ENCODE measurements around the gene BCAP31. TPM values are rescaled to one million over a fixed set of nuclear protein-coding genes. Genes with fewer than 3 reads are reported as not detected.

BCAP31 gene
- total and polyA plus RNA-seq, 2 of the 13 experiments (the other 11 are each of a cell fraction or from before 2014, with no cell fraction given), result 139 to 178 TPM

DNA sequence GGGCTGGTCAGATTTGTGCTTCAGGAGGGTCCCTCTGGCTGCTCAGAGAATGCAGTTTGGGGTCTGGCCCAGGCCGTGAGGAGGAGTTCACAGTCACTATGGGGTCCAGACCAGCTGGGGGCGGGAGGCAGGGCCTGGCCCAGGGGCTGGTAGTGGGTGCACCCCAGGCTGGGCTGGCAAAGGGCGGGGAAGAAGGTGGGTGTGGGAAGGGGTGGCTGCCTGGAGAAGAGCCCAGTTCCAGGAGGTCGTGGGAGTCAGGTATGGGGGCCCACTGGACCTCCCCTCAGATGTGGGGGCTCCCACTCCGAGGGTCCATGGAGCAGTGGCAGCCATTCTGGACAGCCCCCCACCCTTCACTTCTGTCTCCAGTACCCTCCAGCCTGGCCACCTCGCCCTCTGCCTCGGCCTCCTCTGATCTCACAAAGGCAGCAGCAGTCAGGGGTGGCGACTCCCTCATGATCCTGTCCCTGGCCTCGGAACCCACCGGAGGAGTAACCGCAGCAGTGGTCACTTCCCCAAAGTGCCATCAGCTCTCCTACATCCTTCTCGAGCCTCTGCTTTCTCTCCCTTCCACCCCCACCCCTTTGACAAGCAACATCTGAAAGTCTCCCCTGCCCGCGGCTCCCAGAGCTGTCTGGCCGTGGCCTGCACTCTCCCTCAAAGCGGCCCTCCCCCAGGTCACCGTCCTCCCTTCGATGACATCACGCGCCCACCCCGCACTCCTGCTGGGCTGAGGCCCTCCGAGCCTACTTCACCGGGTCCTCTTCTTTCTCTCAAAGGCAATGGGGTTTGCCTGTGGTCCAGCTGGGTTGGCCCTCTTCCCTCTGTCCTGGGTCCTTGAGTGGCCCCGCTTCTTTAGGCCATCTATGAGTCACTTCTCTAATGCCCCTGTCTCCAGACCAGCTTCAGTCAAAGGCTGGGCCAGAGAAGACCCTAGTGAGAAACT is 38.2 kb downstream of the BCAP31 start (continued):
- TF ChIP-seq, protein P1, sequence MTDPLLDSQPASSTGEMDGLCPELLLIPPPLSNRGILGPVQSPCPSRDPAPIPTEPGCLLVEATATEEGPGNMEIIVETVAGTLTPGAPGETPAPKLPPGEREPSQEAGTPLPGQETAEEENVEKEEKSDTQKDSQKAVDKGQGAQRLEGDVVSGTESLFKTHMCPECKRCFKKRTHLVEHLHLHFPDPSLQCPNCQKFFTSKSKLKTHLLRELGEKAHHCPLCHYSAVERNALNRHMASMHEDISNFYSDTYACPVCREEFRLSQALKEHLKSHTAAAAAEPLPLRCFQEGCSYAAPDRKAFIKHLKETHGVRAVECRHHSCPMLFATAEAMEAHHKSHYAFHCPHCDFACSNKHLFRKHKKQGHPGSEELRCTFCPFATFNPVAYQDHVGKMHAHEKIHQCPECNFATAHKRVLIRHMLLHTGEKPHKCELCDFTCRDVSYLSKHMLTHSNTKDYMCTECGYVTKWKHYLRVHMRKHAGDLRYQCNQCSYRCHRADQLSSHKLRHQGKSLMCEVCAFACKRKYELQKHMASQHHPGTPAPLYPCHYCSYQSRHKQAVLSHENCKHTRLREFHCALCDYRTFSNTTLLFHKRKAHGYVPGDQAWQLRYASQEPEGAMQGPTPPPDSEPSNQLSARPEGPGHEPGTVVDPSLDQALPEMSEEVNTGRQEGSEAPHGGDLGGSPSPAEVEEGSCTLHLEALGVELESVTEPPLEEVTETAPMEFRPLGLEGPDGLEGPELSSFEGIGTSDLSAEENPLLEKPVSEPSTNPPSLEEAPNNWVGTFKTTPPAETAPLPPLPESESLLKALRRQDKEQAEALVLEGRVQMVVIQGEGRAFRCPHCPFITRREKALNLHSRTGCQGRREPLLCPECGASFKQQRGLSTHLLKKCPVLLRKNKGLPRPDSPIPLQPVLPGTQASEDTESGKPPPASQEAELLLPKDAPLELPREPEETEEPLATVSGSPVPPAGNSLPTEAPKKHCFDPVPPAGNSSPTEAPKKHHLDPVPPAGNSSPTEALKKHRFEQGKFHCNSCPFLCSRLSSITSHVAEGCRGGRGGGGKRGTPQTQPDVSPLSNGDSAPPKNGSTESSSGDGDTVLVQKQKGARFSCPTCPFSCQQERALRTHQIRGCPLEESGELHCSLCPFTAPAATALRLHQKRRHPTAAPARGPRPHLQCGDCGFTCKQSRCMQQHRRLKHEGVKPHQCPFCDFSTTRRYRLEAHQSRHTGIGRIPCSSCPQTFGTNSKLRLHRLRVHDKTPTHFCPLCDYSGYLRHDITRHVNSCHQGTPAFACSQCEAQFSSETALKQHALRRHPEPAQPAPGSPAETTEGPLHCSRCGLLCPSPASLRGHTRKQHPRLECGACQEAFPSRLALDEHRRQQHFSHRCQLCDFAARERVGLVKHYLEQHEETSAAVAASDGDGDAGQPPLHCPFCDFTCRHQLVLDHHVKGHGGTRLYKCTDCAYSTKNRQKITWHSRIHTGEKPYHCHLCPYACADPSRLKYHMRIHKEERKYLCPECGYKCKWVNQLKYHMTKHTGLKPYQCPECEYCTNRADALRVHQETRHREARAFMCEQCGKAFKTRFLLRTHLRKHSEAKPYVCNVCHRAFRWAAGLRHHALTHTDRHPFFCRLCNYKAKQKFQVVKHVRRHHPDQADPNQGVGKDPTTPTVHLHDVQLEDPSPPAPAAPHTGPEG (CRISPR knock-in tag; IDR thresholded peaks at IDR 0.05), result no peak
- TF ChIP-seq ELF4 (CRISPR knock-in tag; IDR thresholded peaks at IDR 0.05; ENCODE audit: borderline replicate concordance) (no peak), ZNF816 (CRISPR knock-in tag; IDR thresholded peaks at IDR 0.05; ENCODE audit: borderline replicate concordance) (0 out of 2 replicates have a peak, but pooled peaks have one; percentile 33), U2AF1 (optimal IDR thresholded peaks at IDR 0.05; ENCODE audit: low read depth, low read length) (no peak), ZFP82 (CRISPR knock-in tag; IDR thresholded peaks at IDR 0.05; ENCODE audit: borderline replicate concordance) (no peak), ZC3H13 (CRISPR knock-in tag; IDR thresholded peaks at IDR 0.05) (0 out of 2 replicates have a peak, but pooled peaks have one; percentile 39), ATF1 (CRISPR knock-in tag; IDR thresholded peaks at IDR 0.05) (no peak), ZNF20 (CRISPR knock-in tag; IDR thresholded peaks at IDR 0.05) (no peak), ZFX (CRISPR knock-in tag; IDR thresholded peaks at IDR 0.05; ENCODE audit: low read depth) (peak; percentile 34)
- TF ChIP-seq, protein P2, sequence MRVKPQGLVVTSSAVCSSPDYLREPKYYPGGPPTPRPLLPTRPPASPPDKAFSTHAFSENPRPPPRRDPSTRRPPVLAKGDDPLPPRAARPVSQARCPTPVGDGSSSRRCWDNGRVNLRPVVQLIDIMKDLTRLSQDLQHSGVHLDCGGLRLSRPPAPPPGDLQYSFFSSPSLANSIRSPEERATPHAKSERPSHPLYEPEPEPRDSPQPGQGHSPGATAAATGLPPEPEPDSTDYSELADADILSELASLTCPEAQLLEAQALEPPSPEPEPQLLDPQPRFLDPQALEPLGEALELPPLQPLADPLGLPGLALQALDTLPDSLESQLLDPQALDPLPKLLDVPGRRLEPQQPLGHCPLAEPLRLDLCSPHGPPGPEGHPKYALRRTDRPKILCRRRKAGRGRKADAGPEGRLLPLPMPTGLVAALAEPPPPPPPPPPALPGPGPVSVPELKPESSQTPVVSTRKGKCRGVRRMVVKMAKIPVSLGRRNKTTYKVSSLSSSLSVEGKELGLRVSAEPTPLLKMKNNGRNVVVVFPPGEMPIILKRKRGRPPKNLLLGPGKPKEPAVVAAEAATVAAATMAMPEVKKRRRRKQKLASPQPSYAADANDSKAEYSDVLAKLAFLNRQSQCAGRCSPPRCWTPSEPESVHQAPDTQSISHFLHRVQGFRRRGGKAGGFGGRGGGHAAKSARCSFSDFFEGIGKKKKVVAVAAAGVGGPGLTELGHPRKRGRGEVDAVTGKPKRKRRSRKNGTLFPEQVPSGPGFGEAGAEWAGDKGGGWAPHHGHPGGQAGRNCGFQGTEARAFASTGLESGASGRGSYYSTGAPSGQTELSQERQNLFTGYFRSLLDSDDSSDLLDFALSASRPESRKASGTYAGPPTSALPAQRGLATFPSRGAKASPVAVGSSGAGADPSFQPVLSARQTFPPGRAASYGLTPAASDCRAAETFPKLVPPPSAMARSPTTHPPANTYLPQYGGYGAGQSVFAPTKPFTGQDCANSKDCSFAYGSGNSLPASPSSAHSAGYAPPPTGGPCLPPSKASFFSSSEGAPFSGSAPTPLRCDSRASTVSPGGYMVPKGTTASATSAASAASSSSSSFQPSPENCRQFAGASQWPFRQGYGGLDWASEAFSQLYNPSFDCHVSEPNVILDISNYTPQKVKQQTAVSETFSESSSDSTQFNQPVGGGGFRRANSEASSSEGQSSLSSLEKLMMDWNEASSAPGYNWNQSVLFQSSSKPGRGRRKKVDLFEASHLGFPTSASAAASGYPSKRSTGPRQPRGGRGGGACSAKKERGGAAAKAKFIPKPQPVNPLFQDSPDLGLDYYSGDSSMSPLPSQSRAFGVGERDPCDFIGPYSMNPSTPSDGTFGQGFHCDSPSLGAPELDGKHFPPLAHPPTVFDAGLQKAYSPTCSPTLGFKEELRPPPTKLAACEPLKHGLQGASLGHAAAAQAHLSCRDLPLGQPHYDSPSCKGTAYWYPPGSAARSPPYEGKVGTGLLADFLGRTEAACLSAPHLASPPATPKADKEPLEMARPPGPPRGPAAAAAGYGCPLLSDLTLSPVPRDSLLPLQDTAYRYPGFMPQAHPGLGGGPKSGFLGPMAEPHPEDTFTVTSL (CRISPR knock-in tag; IDR thresholded peaks at IDR 0.05; ENCODE audit: borderline replicate concordance), result 0 out of 2 replicates have a peak, but pooled peaks have one; percentile 28
- TF ChIP-seq, protein P3, sequence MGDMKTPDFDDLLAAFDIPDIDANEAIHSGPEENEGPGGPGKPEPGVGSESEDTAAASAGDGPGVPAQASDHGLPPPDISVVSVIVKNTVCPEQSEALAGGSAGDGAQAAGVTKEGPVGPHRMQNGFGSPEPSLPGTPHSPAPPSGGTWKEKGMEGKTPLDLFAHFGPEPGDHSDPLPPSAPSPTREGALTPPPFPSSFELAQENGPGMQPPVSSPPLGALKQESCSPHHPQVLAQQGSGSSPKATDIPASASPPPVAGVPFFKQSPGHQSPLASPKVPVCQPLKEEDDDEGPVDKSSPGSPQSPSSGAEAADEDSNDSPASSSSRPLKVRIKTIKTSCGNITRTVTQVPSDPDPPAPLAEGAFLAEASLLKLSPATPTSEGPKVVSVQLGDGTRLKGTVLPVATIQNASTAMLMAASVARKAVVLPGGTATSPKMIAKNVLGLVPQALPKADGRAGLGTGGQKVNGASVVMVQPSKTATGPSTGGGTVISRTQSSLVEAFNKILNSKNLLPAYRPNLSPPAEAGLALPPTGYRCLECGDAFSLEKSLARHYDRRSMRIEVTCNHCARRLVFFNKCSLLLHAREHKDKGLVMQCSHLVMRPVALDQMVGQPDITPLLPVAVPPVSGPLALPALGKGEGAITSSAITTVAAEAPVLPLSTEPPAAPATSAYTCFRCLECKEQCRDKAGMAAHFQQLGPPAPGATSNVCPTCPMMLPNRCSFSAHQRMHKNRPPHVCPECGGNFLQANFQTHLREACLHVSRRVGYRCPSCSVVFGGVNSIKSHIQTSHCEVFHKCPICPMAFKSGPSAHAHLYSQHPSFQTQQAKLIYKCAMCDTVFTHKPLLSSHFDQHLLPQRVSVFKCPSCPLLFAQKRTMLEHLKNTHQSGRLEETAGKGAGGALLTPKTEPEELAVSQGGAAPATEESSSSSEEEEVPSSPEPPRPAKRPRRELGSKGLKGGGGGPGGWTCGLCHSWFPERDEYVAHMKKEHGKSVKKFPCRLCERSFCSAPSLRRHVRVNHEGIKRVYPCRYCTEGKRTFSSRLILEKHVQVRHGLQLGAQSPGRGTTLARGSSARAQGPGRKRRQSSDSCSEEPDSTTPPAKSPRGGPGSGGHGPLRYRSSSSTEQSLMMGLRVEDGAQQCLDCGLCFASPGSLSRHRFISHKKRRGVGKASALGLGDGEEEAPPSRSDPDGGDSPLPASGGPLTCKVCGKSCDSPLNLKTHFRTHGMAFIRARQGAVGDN (CRISPR knock-in tag; IDR thresholded peaks at IDR 0.05), result peak; percentile 63

Measured in HepG2 (cell line).